HUES6 (cell line): ENCODE data around the gene UQCR10.

Experiments used
- H3K27ac ChIP-seq: 2 replicates; pipeline ENCODE4 v1.7.0; 2013; ENCODE audit warnings: low read depth, mild to moderate bottlenecking, low read length, inconsistent platforms
- H3K27me3 ChIP-seq: 2 replicates; pipeline ENCODE4 v1.6.1; 2013; ENCODE audit warnings: low read length; ENCODE audit not compliant: control insufficient read depth, insufficient read depth
- H3K36me3 ChIP-seq: 2 replicates; pipeline ENCODE4 v1.6.1; 2013; ENCODE audit warnings: low read length; ENCODE audit not compliant: control insufficient read depth, insufficient read depth
- H3K4me1 ChIP-seq: 2 replicates; pipeline ENCODE4 v1.6.1; 2013; ENCODE audit warnings: low read length; ENCODE audit not compliant: control insufficient read depth, insufficient read depth
- H3K4me3 ChIP-seq: 2 replicates; pipeline ENCODE4 v1.5.1; 2013; ENCODE audit warnings: low read depth, low read length
- H3K9ac ChIP-seq: one replicate; pipeline ENCODE4 v1.6.1; 2013; ENCODE audit warnings: mild to moderate bottlenecking, low read length
- H3K9me3 ChIP-seq: 2 replicates; pipeline ENCODE4 v1.6.1; 2013; ENCODE audit warnings: low read depth, low read length; ENCODE audit not compliant: control insufficient read depth, insufficient read depth

Gene UQCR10

DNA sequence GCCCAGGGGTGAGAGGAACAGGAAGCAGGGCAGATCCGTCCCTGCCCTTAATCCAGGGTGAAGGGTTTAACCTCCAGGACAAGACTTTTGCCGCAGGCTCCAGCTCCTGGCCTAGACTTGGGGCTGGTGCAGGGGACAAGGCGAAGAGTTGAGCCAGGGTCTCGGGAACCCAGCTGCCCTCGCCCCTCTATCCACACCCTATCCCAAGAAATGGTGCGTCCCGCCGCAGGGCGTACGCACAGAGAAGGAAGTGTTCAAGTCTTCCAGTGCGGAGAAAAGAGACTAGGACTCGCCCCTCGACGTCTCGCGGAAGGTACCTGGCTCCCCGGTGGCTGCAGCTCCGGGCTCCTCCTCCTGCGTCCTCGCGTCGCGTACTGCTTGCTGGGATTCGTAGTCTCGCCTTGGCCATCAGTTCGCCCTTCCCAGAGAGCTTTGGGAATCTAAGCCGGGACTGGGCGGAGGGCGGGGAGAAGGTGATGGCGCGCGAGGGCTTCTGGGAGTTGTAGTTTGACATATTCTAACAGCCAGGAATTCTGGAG, 468 bp upstream of the UQCR10 start, which contains the start of gene ZMAT5:
ZMAT5 (minus strand) TSS at position 376 of the 539 bp plus-strand sequence. CDS start 18,463 bp downstream, outside the sequence.
- peak within 1 kb of the TSS; percentile 96 for H3K4me3 ChIP-seq
- no peaks in the 10 kb centered on the region for H3K9me3 ChIP-seq
- peak within 1 kb of the TSS; percentile 90 for H3K9ac ChIP-seq
- no peaks in the 10 kb centered on the region for H3K27me3 ChIP-seq
- H3K36me3 ChIP-seq, result peaks cover 14% of the 10 kb centered on the region
- peak within 1 kb of the TSS; percentile 98 for H3K27ac ChIP-seq
- H3K4me1 ChIP-seq, result peaks cover 10% of the 10 kb centered on the region

DNA sequence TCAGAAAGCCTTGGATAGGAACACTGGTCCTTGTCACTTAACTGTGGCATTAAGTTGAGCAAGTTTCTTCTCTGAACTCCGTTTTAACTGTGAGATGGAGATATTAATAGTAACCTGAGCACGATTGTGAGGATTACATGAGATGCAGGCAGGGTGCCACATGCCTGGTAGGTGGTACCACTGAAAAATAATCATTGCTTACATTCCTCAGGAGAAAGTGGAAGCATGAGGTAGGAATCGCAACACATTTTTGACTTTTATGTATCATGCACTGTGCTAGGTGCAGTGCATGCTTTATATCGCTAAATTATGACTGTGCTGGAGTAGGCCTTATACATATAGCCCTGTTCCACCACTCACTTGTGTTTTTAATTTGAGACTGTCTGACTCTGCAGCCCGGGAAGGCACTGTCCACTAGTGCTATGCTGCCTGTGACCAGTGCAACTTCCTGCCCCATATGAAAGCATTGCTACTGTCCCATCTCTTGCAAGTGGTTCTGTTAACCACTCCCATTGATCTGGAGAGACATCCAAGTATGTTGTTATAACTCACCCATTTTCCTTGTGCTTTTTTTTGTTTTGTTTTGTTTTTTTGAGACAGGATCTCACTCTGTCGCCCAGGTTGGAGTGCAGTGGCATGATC, 1.0 kb downstream of the UQCR10 start:
- H3K36me3 ChIP-seq, result peaks cover 14% of the 10 kb centered on the region

DNA sequence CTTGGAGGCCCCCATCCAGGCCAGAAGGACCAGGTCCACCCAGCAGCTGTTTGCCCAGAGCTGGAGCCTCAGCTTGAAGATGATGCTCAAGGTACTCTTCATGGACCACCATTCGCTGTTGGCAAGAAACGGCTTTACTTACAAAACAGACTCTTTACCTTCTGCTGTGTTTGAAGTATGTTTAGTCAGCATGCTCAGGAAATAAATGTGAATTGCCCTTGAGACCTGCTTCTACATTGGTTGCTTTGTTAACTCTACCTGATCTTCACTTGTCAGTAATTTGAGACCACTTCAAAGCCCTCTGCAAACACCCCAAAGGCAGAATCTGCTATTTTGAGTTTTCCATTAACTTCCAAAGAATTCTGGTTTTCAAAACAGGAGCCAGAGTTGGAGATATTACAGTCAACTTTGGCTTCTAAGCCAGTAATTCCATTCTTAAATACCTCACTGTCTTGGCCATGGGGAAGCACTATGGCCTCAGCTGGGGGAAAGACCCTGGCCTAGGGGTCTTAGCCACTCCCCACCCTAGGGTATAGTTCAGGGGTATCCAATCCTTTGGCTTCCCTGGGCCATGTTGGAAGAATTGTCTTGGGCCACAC, 2.7 kb downstream of the UQCR10 start:
- Histone ChIP-seq H3K4me1 (peaks cover 10% of the 10 kb centered on the region), H3K36me3 (peaks cover 14% of the 10 kb centered on the region), H3K9me3 (no peaks in the 10 kb centered on the region), H3K27ac (no peak overlapping the region), H3K27me3 (no peaks in the 10 kb centered on the region), H3K4me3 (no peak overlapping the region), H3K9ac (no peak overlapping the region)

More for the DNA sequence above, 1.0 kb downstream of the UQCR10 start:
- Histone ChIP-seq H3K9ac (peak overlapping the region; percentile 90), H3K4me1 (peaks cover 10% of the 10 kb centered on the region), H3K9me3 (no peaks in the 10 kb centered on the region), H3K27me3 (no peaks in the 10 kb centered on the region), H3K4me3 (peak overlapping the region; percentile 96), H3K27ac (no peak overlapping the region)

DNA sequence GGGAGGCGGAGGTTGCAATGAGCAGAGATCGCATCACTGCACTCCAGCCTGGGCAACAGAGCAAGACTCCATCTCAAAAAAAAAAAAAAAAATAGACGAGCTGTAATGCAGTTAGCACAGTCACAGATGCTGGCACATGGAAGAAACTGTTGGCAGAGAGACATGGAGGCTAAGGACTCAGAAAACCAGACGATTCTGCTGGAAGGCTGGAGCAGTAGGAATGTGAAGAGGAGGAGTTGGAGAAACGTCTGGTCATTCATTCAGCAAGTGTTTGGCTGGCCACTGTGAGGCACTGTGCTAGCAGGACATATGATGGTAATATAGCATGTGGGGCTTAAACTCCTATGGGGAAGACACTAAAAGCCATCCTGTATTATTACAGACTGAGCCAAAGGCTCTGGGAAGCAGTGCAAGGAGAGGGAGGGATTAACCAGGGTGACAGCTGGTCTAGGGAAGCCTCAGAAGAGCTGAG, 5.0 kb downstream of the UQCR10 start:
- Histone ChIP-seq H3K9ac (no peak overlapping the region), H3K4me1 (peaks cover 5% of the 10 kb centered on the region), H3K27me3 (no peaks in the 10 kb centered on the region), H3K27ac (no peak overlapping the region), H3K36me3 (peaks cover 14% of the 10 kb centered on the region), H3K9me3 (no peaks in the 10 kb centered on the region), H3K4me3 (no peak overlapping the region)

DNA sequence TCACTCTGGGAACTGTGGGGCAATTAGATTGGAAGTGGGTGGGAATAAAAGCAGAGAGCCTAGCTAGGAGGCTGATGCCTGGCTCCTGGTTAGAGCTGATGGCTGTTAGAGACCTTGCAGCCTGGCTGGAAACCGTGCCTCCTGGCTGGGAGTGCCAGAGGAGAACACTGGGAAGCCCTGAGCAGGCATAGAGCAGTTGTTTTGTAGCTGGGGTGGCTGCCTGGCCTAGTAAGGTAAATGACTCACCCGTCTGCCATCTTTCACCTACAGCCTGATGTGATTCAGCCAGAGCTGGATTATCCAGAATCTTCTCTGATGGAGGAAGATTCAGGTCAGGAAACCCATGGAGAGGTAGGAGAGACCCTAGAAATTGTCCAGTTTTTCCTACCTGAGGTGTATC, 6.1 kb downstream of the UQCR10 start:
- H3K9ac ChIP-seq, result no peak overlapping the region
- peaks cover 2% of the 10 kb centered on the region for H3K4me1 ChIP-seq
- no peaks in the 10 kb centered on the region for H3K9me3 ChIP-seq
- H3K27ac ChIP-seq, result no peak overlapping the region
- peaks cover 14% of the 10 kb centered on the region for H3K36me3 ChIP-seq
- H3K27me3 ChIP-seq, result no peaks in the 10 kb centered on the region
- no peak overlapping the region for H3K4me3 ChIP-seq

DNA sequence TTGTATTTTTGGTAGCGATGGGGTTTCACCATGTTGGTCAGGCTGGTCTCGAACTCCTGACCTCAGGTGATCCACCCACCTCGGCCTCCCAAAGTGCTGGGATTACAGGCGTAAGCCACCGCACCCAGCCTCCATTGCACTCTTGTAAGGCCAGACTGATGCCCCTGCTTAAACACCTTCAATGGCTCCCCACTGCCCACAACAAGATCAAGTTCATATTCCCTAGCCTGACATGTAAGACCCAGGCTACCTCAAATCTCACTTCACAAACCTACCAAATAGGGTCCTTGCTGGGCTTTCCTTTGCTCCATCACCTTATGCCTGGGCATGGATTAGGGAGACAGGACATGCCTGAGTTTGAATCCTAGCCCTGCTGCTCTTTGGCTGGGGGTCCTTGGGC, 13.1 kb downstream of the UQCR10 start:
- Histone ChIP-seq H3K36me3 (no peaks in the 10 kb centered on the region), H3K27ac (no peak overlapping the region), H3K4me3 (no peak overlapping the region), H3K9me3 (no peaks in the 10 kb centered on the region), H3K9ac (no peak overlapping the region), H3K27me3 (no peaks in the 10 kb centered on the region), H3K4me1 (peaks cover 8% of the 10 kb centered on the region; the same call in 1 of the 2 replicates)

DNA sequence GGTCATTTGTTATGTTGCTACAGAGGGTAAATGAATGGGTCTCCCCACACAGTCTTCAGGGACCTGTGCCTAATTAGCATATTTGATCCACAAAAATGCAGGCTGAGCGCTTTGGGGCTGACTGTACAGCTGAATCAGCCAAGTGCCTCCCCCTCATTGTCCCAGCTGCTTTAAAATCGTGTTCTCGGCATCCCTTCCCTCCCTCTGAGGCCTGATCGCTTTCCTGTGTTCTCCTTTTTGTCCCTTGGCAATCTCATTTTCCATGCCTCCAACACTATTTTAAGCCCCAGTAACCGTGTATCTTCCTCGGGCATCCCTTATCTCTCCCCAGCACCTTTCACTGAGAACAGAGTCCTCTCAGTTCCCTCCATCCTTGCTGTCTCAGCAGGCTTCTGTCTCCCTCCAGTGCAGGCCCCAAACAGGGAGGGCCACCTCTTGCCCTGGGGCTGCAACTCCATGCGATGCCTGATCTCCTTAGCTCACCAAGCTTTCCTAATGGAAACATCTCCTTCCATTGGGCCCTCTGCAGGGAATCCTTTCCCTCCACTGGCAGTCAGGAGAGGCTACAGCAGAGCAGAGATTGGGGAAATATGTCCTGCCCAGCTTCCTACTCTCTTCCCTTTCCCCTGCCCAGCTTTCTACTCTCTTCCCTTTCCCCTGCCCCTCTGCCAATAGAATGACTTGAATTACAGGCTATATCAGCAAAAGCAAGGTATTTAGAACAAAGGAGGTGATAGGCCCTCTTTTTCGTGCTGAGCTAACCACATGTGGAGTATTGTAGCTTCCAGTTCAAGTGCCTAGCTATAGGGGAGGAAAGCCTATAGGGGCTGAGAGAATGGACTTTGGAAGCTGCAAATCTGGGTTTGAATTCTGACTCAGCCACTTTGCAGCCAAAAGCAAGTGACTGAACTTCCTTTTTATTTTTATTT, 13.8 kb downstream of the UQCR10 start:
- Histone ChIP-seq H3K4me3 (no peak overlapping the region), H3K9me3 (no peaks in the 10 kb centered on the region), H3K27me3 (no peaks in the 10 kb centered on the region), H3K36me3 (no peaks in the 10 kb centered on the region), H3K4me1 (peaks cover 8% of the 10 kb centered on the region; the same call in 1 of the 2 replicates), H3K27ac (no peak overlapping the region), H3K9ac (no peak overlapping the region)

DNA sequence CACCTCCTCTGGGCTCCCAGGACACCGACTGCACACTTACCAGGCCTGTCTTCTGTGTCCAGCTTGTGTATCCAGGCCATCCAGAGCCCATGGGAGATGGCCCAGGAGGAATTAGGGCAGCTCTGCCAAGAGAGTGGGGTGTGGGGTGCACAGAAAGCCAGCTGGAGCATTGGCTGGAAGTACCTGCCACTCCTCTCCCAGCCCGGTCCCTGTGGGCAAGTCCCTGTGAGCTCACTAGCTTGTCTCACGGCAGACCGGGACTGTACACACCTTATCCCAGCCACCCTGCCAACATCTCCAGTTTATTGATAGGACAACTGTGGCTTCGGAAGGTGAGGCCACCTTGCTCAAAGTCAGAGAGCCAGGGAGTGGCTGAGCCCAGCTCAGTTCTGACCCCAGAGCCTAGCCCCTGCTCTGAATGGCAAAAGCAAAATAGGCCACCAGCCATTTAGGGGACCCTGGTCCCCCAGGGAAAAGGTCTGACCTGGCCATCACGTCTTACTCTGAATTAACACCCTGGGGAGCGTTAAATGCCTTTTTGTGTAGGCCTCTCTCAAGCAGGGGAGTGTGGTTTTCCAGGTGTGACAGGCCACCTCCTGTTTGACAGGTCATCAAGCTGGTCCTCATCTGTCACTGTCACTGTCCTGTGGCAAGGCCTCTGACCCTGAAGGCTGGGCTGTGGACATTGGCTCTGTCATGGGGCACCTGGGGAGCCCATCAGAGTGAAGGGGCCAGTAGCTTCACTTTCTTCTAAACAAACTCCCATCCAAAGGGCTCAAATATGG, 15.1 kb downstream of the UQCR10 start:
- H3K9ac ChIP-seq, result no peak overlapping the region
- no peak overlapping the region for H3K27ac ChIP-seq
- H3K4me3 ChIP-seq, result no peak overlapping the region
- H3K36me3 ChIP-seq, result no peaks in the 10 kb centered on the region
- H3K4me1 ChIP-seq, result peaks cover 8% of the 10 kb centered on the region; the same call in 1 of the 2 replicates
- H3K27me3 ChIP-seq, result no peaks in the 10 kb centered on the region
- H3K9me3 ChIP-seq, result no peaks in the 10 kb centered on the region

DNA sequence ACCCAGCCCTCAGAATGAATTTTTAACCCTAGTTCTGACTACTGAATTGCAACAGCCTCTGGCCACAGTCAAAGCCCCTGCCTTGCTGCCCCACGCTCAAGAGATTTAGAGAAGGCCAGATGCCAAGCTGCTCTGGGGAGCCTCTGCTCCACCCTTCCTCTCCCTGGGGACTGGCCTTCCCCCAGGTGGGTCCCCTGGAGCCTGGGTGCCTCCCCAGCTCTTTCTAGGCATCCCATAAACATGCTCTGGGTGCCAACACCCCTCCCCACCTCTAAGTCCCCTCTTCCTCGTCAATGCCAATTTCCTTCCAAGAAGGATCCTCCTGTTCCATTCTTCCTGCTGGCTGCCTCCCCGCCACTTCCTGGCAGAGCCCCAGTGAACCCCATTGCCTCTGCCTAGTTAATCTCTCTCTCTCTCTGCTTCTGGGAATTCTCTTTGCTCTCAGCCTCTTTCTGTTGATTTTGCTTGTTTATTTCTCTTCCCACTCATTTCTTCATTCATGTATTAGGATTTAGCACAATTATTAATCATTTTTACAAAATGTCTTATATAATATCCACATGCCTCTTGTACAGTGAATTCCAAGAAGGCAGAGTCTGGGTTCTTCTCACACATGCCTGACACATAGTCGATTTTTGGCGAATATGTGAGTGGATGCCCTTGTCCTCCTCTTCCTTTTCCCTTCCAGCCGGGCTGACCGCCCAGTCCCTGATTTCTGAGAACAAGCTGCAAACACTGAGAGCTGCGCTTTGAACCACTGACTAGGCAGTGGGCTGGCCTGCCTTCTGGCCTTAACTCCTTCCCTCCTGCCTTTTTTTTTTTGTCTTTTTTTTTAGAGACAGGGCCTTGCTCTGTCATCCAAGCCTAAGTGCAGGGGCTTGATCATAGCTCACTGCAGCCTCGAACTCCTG, 17.5 kb downstream of the UQCR10 start:
- H3K36me3 ChIP-seq, result peaks cover 21% of the 10 kb centered on the region
- peaks cover 8% of the 10 kb centered on the region; the same call in 1 of the 2 replicates for H3K4me1 ChIP-seq
- H3K4me3 ChIP-seq, result no peak overlapping the region
- H3K9ac ChIP-seq, result no peak overlapping the region
- H3K9me3 ChIP-seq, result no peaks in the 10 kb centered on the region
- H3K27me3 ChIP-seq, result no peaks in the 10 kb centered on the region
- no peak overlapping the region for H3K27ac ChIP-seq
